VCaP (cell line): ENCODE measurements around the gene NR2F6.

Experiments
- H3K27ac ChIP-seq: fragments of 450-650 bp; 2 replicates; pipeline ENCODE4 v1.5.1; 2017
- TF ChIP-seq, protein P1 (sequence below): fragments of 450-650 bp; conservative IDR thresholded peaks from 2 replicates; pipeline ENCODE4 v1.5.1; 2017; ENCODE audit warnings: mild to moderate bottlenecking, moderate library complexity

NR2F6 gene

DNA sequence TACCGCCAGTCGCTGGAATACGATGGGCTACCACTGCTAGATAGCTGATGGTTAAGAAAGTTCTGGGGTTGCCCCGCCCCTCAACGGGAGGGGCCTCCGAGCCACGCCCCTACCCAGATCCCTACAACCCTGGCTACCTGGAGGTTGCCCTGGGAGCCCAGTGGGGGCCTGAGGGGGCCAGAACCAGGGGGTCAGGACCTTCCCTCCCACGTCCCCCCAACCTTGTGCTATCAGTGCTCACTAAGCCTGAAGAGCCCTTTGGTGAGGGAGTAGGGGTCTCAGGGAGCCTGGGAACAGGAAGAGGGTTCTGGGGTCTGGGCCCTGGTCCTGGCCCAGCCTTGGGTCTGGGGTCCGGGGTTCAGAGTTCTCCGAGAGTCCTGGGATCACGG, 10.8 kb downstream of the NR2F6 start:
- TF ChIP-seq, protein P1, sequence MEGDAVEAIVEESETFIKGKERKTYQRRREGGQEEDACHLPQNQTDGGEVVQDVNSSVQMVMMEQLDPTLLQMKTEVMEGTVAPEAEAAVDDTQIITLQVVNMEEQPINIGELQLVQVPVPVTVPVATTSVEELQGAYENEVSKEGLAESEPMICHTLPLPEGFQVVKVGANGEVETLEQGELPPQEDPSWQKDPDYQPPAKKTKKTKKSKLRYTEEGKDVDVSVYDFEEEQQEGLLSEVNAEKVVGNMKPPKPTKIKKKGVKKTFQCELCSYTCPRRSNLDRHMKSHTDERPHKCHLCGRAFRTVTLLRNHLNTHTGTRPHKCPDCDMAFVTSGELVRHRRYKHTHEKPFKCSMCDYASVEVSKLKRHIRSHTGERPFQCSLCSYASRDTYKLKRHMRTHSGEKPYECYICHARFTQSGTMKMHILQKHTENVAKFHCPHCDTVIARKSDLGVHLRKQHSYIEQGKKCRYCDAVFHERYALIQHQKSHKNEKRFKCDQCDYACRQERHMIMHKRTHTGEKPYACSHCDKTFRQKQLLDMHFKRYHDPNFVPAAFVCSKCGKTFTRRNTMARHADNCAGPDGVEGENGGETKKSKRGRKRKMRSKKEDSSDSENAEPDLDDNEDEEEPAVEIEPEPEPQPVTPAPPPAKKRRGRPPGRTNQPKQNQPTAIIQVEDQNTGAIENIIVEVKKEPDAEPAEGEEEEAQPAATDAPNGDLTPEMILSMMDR = no peak
- peak overlapping the region; percentile 95 for H3K27ac ChIP-seq

- TF ChIP-seq, protein P1 = no peak
- H3K27ac ChIP-seq = no peak overlapping the region
Observed at GRCh38 chr19:17232258-17232657, 13.5 kb downstream of the NR2F6 start.

- H3K27ac ChIP-seq = no peak overlapping the region
- TF ChIP-seq, protein P1 = no peak
Observed at GRCh38 chr19:17229890-17230289, 15.8 kb downstream of the NR2F6 start.

DNA sequence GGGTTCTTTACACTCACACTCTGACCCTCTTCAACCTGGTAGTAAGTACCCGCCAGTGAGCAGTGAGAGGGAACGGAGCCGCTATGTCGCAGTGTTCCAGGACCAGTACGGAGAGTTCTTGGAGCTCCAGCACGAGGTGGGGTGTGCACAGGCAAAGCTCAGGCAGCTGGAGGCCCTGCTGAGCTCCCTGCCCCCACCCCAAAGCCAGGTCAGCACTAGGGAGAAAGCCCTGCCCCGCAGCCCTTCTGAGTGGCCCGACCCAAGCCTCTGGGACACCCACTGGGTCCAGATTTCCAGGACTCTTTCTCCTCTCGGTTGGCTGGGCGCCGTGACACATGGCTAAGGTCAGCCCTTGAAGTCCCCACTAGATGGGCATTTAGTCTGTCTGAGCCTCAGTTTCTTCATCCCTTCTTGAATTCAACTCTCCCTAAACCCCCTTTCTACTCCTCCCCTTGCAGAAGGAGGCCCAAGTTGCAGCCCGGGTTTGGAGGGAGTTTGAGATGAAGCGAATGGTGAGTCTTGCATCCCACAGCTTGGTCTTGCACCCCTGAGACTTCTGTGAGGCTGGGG, 17.8 kb downstream of the NR2F6 start:
- TF ChIP-seq, protein P1 = no peak
- H3K27ac ChIP-seq = no peak overlapping the region

- H3K27ac ChIP-seq = peak within 1 kb of the TSS; percentile 87
- TF ChIP-seq, protein P1 = no peak
Observed at GRCh38 chr19:17226002-17226933, 19.5 kb downstream of the NR2F6 start, which contains the start of gene OCEL1. Gene OCEL1 (plus strand): TSS chr19:17226226. CDS start chr19:17226248, 22 bp downstream.

- H3K27ac ChIP-seq = peak overlapping the region; percentile 87
- TF ChIP-seq, protein P1 = no peak
Observed at GRCh38 chr19:17225053-17225452, 20.7 kb downstream of the NR2F6 start.

- TF ChIP-seq, protein P1 = no peak
- H3K27ac ChIP-seq = no peak overlapping the region
Observed at GRCh38 chr19:17220207-17220758, 25.4 kb downstream of the NR2F6 start.
